Fibroblast of peridontal ligament (primary cell): ENCODE measurements around the gene SELENOI.
"Not testable (repeated sequence)": the region's sequence is repeated elsewhere in the genome, so short reads cannot be mapped to it uniquely, and the experiment has no call there.

ENCODE experiments used
- DNase-seq: peaks from one replicate; pipeline ENCODE4 v3.0.0-alpha.2; 2010; ENCODE audit errors: extremely low read depth

The SELENOI gene

DNA sequence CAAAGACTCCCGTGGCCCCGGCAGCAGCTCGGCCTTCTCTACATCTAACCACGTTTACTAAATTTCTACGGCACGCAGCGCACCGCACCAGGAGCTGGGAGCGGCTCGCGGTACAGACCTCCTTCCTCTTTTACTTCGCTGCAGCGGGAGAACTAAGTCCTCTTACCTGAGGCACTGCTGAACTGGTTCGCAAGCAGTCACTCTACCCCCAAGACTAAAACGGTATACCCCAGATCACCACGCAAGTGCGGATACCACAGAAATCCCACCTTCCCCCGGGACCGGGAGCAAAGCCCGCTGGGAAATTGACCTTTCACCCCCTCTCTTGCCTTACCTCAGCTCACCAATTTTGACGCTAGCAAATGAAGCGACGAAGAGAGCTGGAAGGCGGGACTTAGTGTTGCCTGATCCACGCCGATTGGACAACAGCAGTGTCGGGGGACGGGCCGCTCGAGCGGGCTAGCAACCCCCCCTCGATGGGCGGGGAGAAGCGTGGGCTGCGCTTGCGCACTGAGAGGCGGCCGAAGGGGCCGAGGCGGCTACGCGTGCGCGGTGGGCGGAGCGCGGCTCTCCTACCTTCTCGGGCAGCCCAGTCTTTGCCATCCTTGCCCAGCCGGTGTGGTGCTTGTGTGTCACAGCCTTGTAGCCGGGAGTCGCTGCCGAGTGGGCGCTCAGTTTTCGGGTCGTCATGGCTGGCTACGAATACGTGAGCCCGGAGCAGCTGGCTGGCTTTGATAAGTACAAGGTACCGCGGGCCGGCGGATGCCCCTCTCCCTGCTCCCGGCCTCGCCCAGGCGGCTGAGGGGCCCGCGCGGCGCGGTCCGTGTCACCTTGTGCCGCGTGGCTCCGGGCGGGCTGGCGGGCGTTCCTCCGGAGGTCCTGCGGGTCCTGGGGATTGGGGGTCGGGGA is at the start of gene SELENOI:
TSS of gene SELENOI (plus strand) at position 599 of the 909 bp plus-strand sequence. CDS start at position 689, 90 bp downstream.
- peak; percentile 99 for DNase-seq

DNA sequence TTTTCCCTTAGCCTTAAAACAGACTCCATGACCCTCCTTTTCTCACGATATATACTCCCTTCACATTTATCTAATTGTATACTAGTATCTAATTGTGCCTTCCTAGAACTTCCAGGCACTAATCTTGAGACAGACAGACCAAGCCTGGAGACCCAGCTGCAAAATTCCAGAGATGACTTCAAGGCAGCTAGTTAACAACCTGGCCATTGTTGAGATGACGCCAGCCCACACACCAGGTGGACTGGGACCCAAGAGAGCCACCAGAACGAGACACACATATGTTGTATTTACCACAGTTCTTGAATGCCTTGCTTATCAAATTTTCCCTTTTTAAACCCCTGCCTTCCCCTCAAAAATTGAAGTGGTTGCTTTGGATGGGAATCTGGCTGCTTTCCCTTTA is 48.9 kb upstream of the SELENOI start:
- no peak for DNase-seq

- DNase-seq: peak; percentile 2
These were observed 47.7 kb upstream of the SELENOI start for GRCh38 chr2:26298286-26298637.

DNA sequence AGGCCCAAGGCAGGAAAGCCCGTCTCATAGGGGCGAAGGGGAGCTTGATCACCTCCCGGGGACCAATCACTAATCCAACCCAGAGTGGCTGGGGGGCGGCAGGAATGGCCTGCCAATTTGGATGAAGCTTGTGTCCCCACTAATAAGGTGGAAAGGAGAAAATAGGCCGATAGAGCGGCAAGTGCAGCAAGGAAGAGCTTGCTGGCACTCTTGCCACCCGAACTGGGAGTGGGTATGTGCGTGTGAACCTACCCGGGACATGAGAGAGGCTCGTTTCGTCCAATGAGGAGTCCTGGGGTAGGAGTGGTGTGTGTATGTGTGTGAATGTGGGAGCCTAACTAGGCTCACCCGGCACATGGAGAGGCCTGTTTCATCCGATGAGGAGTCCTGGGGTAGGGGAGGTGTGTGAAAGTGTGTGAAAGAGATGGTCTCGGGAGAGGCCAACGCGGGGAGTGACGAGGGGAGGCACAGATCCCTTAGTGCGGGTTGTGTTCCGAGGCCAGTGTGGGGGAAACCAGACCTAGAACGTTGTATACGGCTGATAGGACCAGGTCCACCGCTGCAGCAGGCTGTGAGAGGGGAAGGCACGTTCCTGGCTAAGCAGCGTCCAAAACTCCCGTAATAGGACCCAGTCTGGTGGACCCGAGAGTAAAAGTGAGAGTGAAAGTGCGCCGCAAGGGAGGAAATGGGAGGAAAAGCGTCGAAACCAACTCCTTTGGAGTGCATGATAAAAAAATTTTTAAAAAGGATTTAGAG is 47.1 kb upstream of the SELENOI start:
- peak; percentile 67 for DNase-seq

DNA sequence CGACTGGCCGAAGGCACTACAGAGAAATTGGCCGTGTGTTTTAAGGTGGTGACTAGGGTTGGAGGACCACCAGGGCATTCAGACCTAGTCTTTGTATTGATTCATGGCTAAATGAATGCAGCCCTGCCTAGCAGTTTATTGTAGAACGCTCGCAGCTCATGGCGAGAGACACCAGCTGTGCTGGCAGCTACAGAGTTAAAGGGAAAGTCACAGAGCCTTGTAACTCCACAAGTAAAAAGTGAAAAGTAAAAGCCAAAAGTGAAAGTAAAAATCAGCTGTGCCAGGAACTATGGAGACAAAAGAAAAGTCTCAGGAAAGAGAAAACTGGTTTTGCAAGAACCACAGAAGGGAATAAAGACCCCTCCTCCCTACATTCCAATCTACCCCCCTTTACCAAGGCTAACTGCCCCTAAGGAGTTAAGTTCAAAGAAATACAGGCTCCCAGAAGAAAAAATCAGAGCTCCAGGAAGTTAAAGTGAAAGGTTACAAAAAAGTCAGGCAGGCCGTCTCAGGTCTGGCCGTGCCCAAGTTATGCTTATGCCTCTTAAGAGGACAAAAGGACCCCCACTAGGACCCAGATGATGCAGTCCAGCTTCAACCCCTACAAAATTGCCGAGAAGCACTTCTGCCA is 46.4 kb upstream of the SELENOI start:
- peak; percentile 80 for DNase-seq

GRCh38 chr2:26300234-26300925 is 45.6 kb upstream of the SELENOI start:
- peak; percentile 52 for DNase-seq

GRCh38 chr2:26302846-26303245 is 43.1 kb upstream of the SELENOI start:
- no peak for DNase-seq

DNA sequence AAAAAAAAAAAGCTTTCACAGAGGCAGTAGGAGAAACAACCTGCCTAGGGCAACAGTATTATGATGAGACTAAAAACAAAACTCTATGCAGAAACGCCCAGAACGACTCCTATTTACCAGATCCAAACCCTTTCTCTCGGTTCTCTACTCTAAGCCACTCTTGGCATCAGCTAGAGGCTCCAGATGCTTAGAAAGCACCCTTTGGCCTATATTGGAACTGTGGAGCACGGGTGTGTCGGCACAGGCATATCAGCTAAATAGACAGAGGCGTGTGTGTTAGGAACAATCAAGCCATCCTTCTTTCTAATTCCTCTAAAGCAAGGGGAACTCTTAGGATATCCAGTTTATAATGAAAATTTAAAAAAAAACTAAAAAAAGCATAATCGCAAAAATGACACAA is 40.8 kb upstream of the SELENOI start:
- not testable (repeated sequence) for DNase-seq

GRCh38 chr2:26305540-26305939 is 40.4 kb upstream of the SELENOI start:
- DNase-seq: no peak

GRCh38 chr2:26309921-26310320 is 36.0 kb upstream of the SELENOI start:
- no peak for DNase-seq

DNA sequence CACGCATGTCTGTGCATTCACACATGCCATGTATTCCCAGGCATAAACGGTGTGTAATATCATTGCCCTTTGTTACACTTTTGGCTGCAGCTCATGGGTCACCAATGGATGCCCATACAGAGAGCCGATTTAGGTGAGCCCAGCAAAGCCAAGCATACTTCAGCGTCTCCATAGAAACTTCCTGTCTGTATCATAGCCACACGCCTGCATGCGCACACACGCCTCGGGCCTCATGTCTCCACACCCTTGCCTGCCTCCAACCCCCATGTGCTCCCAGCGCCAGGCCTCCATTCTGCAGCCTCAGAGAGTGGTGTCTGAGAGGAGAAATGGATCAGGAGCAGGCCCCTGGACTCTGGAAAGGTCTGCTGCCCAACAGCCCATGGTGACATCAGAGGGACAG is 33.5 kb upstream of the SELENOI start:
- DNase-seq: no peak

DNA sequence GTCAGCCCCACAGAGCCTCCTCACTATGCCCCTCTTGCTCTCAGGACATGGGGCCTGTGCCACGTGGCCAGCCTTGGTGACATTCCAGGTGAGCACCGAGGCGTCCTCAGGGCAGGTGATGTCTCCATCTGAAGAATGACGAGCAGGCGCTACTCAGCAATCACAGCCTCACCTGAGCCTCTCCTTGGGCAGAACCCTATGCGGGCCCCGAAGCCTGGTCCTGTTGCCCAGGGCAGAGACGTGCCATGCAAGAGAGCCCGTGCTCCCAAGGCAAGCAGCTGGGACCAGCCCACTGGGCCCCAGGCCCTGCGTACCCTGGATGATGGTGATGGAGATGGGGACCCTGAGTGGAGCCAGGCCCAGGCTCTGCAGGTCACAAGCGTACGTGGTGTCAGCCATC is 32.5 kb upstream of the SELENOI start:
- DNase-seq: no peak

DNA sequence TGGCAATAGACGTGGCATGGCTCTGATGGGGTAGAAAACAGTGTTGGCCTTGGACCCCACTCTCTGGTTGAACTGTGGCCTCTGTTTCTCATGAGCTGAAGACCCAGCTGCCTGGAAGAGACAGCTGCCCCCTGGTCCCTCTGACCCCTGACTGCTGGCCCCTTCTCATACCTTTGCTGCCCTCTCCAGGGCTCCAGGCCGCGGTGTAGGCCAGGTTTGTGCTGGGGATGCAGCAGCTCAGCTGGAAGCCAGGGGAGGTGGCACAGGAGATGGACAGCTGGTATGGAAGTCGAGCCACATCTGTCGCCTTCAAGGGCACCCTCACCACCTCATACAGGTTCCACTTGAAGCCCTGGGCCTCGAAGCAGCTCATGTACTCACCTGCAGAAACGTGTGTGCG is 31.7 kb upstream of the SELENOI start:
- no peak for DNase-seq

DNA sequence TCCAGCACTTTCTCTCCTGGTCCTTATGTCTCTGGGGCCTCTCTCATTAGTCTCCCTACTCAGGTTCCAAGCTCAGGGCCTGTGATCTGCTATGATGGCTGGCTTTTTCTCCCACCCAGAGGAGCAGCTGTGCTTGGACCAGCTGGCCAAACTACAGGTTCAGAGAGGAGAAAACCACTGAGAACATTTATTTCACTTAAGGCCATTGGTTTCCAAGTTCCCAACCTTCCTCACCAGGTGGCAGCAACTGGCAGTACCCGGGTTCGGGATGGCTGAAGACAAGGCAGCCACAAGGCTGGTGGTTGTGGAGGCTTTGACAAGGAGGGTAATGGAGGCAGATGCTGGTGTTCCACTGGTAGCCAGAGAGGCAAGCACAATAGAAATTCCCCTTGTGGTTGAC is 29.9 kb upstream of the SELENOI start:
- no peak for DNase-seq

DNA sequence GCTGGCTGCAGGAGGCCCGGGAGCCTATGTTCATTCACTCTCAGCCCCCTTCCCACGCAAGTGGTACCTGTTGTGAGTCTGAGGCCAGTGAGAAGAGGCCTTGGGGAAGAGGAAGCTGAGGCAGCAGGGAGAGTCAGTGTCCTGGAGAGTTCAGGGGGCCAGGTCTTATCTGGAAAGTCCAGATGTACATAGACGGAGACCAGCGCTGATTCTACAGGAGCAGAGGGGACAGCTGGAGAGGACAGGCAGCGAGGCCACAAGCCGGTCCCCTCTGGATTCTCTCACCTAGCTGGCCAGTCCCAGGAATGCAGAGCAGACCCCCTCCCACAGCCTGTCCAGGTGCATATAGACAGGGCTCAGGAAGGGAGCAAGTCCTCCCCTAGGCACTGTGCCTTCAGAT is 29.1 kb upstream of the SELENOI start:
- no peak for DNase-seq

- no peak for DNase-seq
These were observed 28.4 kb upstream of the SELENOI start for GRCh38 chr2:26317377-26318105.

- no peak for DNase-seq
These were observed 27.0 kb upstream of the SELENOI start for GRCh38 chr2:26318950-26319349.

DNA sequence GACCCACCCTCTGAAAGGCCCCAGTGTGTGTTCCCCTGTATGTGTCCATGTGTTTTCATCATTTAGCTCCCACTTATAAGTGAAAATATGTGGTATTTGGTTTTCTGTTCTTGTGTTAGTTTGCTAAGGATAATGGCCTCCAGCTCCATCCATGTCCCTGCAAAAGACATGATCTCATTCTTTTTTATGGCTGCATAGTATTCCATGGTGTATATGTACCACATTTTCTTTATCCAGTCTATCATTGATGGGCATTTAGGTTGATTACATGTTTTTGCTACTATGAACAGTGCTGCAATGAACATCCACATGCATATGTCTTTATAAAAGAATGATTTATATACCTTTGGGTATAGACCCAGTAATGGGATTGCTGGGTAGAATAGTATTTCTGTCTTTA is 21.5 kb upstream of the SELENOI start:
- not testable (repeated sequence) for DNase-seq

DNA sequence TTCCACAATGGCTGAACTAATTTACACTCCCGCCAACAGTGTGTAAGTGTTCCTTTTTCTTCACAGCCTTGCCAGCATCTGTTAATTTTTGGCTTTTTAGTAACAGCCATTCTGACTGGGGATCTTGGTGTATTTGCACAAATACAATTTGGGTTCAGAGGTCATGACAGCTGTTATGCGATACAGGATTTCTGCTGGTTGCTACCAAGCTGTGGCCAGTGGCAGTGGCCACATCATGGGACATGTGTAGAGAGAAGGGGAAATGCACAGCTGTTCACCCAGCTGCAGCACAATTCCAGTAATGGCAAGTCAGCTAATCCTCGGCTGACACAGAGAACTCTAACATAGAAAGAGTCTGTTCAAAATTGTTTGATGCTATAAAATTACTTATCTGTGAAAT is 21.0 kb upstream of the SELENOI start:
- no peak for DNase-seq

DNA sequence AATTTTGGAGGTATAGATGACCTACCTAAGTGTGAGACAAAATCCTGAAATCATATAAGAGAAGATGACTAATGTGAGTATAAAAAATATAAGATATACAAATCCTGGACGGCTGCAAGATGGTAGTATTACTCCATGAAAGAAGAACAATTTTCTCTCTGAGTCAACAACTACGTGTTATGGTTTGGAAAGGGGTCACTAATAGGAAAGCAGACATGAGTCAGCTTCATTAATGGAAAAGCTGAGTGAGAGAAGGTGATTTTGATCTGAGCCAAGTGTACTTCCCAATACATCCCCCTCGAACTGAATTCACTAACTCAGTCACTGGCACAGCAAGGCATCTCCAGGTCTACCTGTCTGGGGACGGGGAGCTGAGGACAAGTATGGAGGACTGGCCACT is 20.1 kb upstream of the SELENOI start:
- DNase-seq: peak; percentile 22

- DNase-seq: no peak
These were observed 19.4 kb upstream of the SELENOI start for GRCh38 chr2:26326514-26326913.
